Activated CD4-positive, alpha-beta T cell treated with anti-CD3 and anti-CD28 coated beads for 24 hours (primary cell): ENCODE measurements around the gene TMA7B.
"Not testable (repeated sequence)": the region's sequence is repeated elsewhere in the genome, so short reads cannot be mapped to it uniquely, and the experiment has no call there.

Source experiments
- DNase-seq, 2 donors: peaks; one replicate each; pipeline ENCODE4 v3.0.0-alpha.2; 2020; ENCODE audit warnings: low read depth in 2 of 2

The TMA7B gene

GRCh38 chr22:39983346-39983745 is 23.1 kb downstream of the TMA7B start:
- no peak for DNase-seq

- DNase-seq, result no peak
Observed at GRCh38 chr22:39984006-39984405, 23.8 kb downstream of the TMA7B start.

- DNase-seq, result no peak
Observed at GRCh38 chr22:39984746-39985145, 24.5 kb downstream of the TMA7B start.

- no peak for DNase-seq
Observed at GRCh38 chr22:39985383-39986035, 25.3 kb downstream of the TMA7B start.

GRCh38 chr22:39988386-39989114 is 28.4 kb downstream of the TMA7B start:
- DNase-seq, result no peak

GRCh38 chr22:39989633-39990032 is 29.4 kb downstream of the TMA7B start:
- DNase-seq, result no peak

GRCh38 chr22:39990686-39991085 is 30.5 kb downstream of the TMA7B start:
- DNase-seq, result no peak

GRCh38 chr22:39991159-39991860 is 31.1 kb downstream of the TMA7B start:
- DNase-seq, result no peak

- DNase-seq, result no peak
Observed at GRCh38 chr22:39992088-39992826, 32.1 kb downstream of the TMA7B start.

- not testable (repeated sequence) for DNase-seq
Observed at GRCh38 chr22:39992894-39993293, 32.7 kb downstream of the TMA7B start.

- DNase-seq, result peak in 1 of 2 donors; percentile 30
Observed at GRCh38 chr22:39994041-39994565, 33.9 kb downstream of the TMA7B start.

- DNase-seq, result no peak
Observed at GRCh38 chr22:39994566-39995392, 34.6 kb downstream of the TMA7B start, which contains the start of gene FAM83F. Gene FAM83F, plus strand, starts transcription at chr22:39994954. Its CDS starts 89 bp downstream, at chr22:39995043.

- DNase-seq, result no peak
Observed at GRCh38 chr22:39995393-39996252, 35.4 kb downstream of the TMA7B start.

- no peak for DNase-seq
Observed at GRCh38 chr22:39996732-39997131, 36.5 kb downstream of the TMA7B start.

- DNase-seq, result no peak
Observed at GRCh38 chr22:39997421-39997820, 37.2 kb downstream of the TMA7B start.

- no peak for DNase-seq
Observed at GRCh38 chr22:39997939-39998726, 37.9 kb downstream of the TMA7B start.

- DNase-seq, result no peak
Observed at GRCh38 chr22:39999144-39999757, 39.1 kb downstream of the TMA7B start.

- DNase-seq, result no peak
Observed at GRCh38 chr22:40000171-40000570, 40.0 kb downstream of the TMA7B start.

- no peak for DNase-seq
Observed at GRCh38 chr22:40001106-40001505, 40.9 kb downstream of the TMA7B start.
